H9 (cell line): ENCODE data around the gene TMEM221. TPM values are rescaled to one million over a fixed set of nuclear protein-coding genes. Genes with fewer than 3 reads are reported as not detected.

ENCODE experiments used
- DNase-seq: peaks from one replicate; pipeline ENCODE4 v3.0.0-alpha.2; 2017
- H2AFZ ChIP-seq: one replicate; pipeline ENCODE4 v1.6.1; 2013; ENCODE audit warnings: mild to moderate bottlenecking, low read length, control low read depth, moderate library complexity
- H2AK5ac ChIP-seq: 2 replicates; pipeline ENCODE4 v1.6.1; 2013; ENCODE audit warnings: low read length, control low read depth, mixed read lengths; ENCODE audit not compliant: insufficient read length
- H2BK120ac ChIP-seq: one replicate; pipeline ENCODE4 v1.6.1; 2013; ENCODE audit warnings: low read depth, mild to moderate bottlenecking, low read length, control low read depth, inconsistent platforms; ENCODE audit not compliant: poor library complexity, severe bottlenecking
- H2BK12ac ChIP-seq: 2 replicates; pipeline ENCODE4 v1.6.1; 2013; ENCODE audit warnings: low read length, control low read depth, mixed read lengths, low read depth; ENCODE audit not compliant: insufficient read length
- H2BK15ac ChIP-seq: 2 replicates; pipeline ENCODE4 v1.6.1; 2013; ENCODE audit warnings: low read depth, low read length, control low read depth
- H2BK20ac ChIP-seq: one replicate; pipeline ENCODE4 v1.6.1; 2013; ENCODE audit warnings: low read depth, mild to moderate bottlenecking, low read length, control low read depth, inconsistent platforms; ENCODE audit not compliant: poor library complexity, severe bottlenecking
- H2BK5ac ChIP-seq: 2 replicates; pipeline ENCODE4 v1.6.1; 2013; ENCODE audit warnings: low read length, control low read depth, mixed read lengths; ENCODE audit not compliant: insufficient read length
- H3K14ac ChIP-seq: 2 replicates; pipeline ENCODE4 v1.6.1; 2013; ENCODE audit warnings: low read length, control low read depth; ENCODE audit not compliant: insufficient read depth
- H3K18ac ChIP-seq: 2 replicates; pipeline ENCODE4 v1.6.1; 2013; ENCODE audit warnings: low read depth, mild to moderate bottlenecking, mixed read lengths, low read length, control low read depth; ENCODE audit not compliant: insufficient read length
- H3K23ac ChIP-seq: 2 replicates; pipeline ENCODE4 v1.6.1; 2013; ENCODE audit warnings: low read length, control low read depth, mixed read lengths, low read depth; ENCODE audit not compliant: insufficient read length
- H3K23me2 ChIP-seq: 2 replicates; pipeline ENCODE4 v1.6.1; 2013; ENCODE audit warnings: low read depth, mild to moderate bottlenecking, mixed read lengths, low read length, control low read depth; ENCODE audit not compliant: insufficient read length, poor library complexity, severe bottlenecking
- H3K27ac ChIP-seq: 2 replicates; pipeline ENCODE4 v1.5.1; 2013; ENCODE audit warnings: low read length, control low read depth, mixed read lengths, low read depth; ENCODE audit not compliant: insufficient read length
- H3K27me3 ChIP-seq: 2 replicates; pipeline ENCODE4 v1.6.1; 2013; ENCODE audit warnings: low read length, control low read depth, inconsistent platforms; ENCODE audit not compliant: insufficient read depth
- H3K4ac ChIP-seq: 2 replicates; pipeline ENCODE4 v1.6.1; 2013; ENCODE audit warnings: low read depth, mild to moderate bottlenecking, control low read depth, inconsistent platforms, low read length, moderate library complexity
- H3K4me1 ChIP-seq: 2 replicates; pipeline ENCODE4 v1.6.1; 2013; ENCODE audit warnings: low read length, control low read depth, inconsistent platforms; ENCODE audit not compliant: insufficient read depth
- H3K4me2 ChIP-seq: 2 replicates; pipeline ENCODE4 v1.6.1; 2013; ENCODE audit warnings: low read length, control low read depth, mixed read lengths; ENCODE audit not compliant: insufficient read length, insufficient read depth
- H3K56ac ChIP-seq: 2 replicates; pipeline ENCODE4 v1.6.1; 2013; ENCODE audit warnings: low read depth, mild to moderate bottlenecking, mixed read lengths, low read length, control low read depth; ENCODE audit not compliant: insufficient read length
- H3K79me1 ChIP-seq: 2 replicates; pipeline ENCODE4 v1.6.1; 2013; ENCODE audit warnings: low read depth, mild to moderate bottlenecking, moderate library complexity, low read length, control low read depth, inconsistent platforms; ENCODE audit not compliant: insufficient read depth, poor library complexity, severe bottlenecking
- H3K79me2 ChIP-seq: 2 replicates; pipeline ENCODE4 v1.6.1; 2013; ENCODE audit warnings: low read length, control low read depth, inconsistent platforms; ENCODE audit not compliant: insufficient read depth
- H3K9ac ChIP-seq: 2 replicates; pipeline ENCODE4 v1.6.1; 2013; ENCODE audit warnings: low read length, control low read depth, mixed read lengths; ENCODE audit not compliant: insufficient read length; ENCODE audit errors: extremely low read depth
- H3K9me3 ChIP-seq: one replicate; pipeline ENCODE4 v1.6.1; 2013; ENCODE audit warnings: low read depth, low read length, inconsistent platforms; ENCODE audit not compliant: control insufficient read depth
- H3T11ph ChIP-seq: one replicate; pipeline ENCODE4 v1.6.1; 2013; ENCODE audit warnings: mild to moderate bottlenecking, low read length, control low read depth, inconsistent platforms
- H4K20me1 ChIP-seq: one replicate; pipeline ENCODE4 v1.6.1; 2013; ENCODE audit not compliant: control insufficient read depth, insufficient read length, insufficient read depth
- H4K5ac ChIP-seq: 2 replicates; pipeline ENCODE4 v1.6.1; 2013; ENCODE audit warnings: low read depth, mild to moderate bottlenecking, mixed read lengths, low read length, control low read depth; ENCODE audit not compliant: insufficient read length
- H4K8ac ChIP-seq: replicated peaks from 2 replicates; pipeline ENCODE4 v1.6.1; 2013; ENCODE audit warnings: low read length, control low read depth, mixed read lengths, low read depth; ENCODE audit not compliant: insufficient read length
- H4K91ac ChIP-seq: 2 replicates; pipeline ENCODE4 v1.6.1; 2013; ENCODE audit warnings: low read depth, mild to moderate bottlenecking, moderate library complexity, mixed read lengths, low read length, control low read depth; ENCODE audit not compliant: insufficient read length
- H3K27ac Mint-ChIP-seq, 3 experiments: 2 replicates in 2 of 3; 3 replicates in 1 of 3; pipeline ENCODE4 v1.8.0; 2020 to 2021; ENCODE audit warnings: mixed read lengths in 3 of 3, mild to moderate bottlenecking in 1 of 3, moderate library complexity in 1 of 3
- H3K27me3 Mint-ChIP-seq: 2 replicates; pipeline ENCODE4 v1.8.0; 2021; ENCODE audit warnings: low read depth, mild to moderate bottlenecking, moderate library complexity, mixed read lengths
- H3K36me3 Mint-ChIP-seq, 3 experiments: 2 replicates in 2 of 3; 3 replicates in 1 of 3; pipeline ENCODE4 v1.8.0; 2020 to 2021; ENCODE audit warnings: low read depth in 3 of 3, mixed read lengths in 3 of 3; ENCODE audit not compliant: insufficient read depth in 1 of 3
- H3K4me1 Mint-ChIP-seq, 2 experiments: 2 replicates each; pipeline ENCODE4 v1.8.0; 2020; ENCODE audit warnings: mixed read lengths in 2 of 2
- H3K4me3 Mint-ChIP-seq, 2 experiments: 2 replicates in 1 of 2; 3 replicates in 1 of 2; pipeline ENCODE4 v1.8.0; 2020 to 2021; ENCODE audit warnings: mild to moderate bottlenecking in 2 of 2, mixed read lengths in 2 of 2, moderate library complexity in 1 of 2
- H3K9me3 Mint-ChIP-seq, 2 experiments: 2 replicates in 1 of 2; 3 replicates in 1 of 2; pipeline ENCODE4 v1.8.0; 2020; ENCODE audit warnings: mild to moderate bottlenecking in 2 of 2, mixed read lengths in 2 of 2, moderate library complexity in 1 of 2
- WGBS: extraction: QIAGEN DNeasy Blood & Tissue Kit; methylation state at CpG from one replicate; pipeline ENCODE4 v1.1.7; 2013; ENCODE audit warnings: missing lambda C conversion rate, low lambda C conversion rate, mixed read lengths; ENCODE audit not compliant: insufficient read length; ENCODE audit errors: extremely low coverage; 5-methylcytosine and 5-hydroxymethylcytosine counted together
- total RNA-seq: library from RNA; stranded (reverse); gene quantifications from 2 replicates; pipeline ENCODE4 v1.2.1, GENCODE V29; 2021
- TF ChIP-seq, protein P1 (sequence below): fragments of 200-600 bp; sonication (generic); conservative IDR thresholded peaks from 3 replicates; pipeline ENCODE4 v1.8.0; 2021; ENCODE audit warnings: antibody characterized with exemption, mild to moderate bottlenecking

The TMEM221 gene
- total RNA-seq, 1 experiment from 2014 or later: 1.4 TPM

- Histone ChIP-seq H3K79me1 (no peaks in the 10 kb centered on the region), H3K23ac (no peak overlapping the region), H3T11ph (no peak overlapping the region), H3K4me2 (no peak overlapping the region), H3K9me3 (no peaks in the 10 kb centered on the region), H2BK5ac (no peak overlapping the region), H3K23me2 (no peaks in the 10 kb centered on the region), H3K4ac (no peak overlapping the region), H2BK15ac (no peak overlapping the region), H3K14ac (no peak overlapping the region), H3K9ac (no peak overlapping the region), H4K5ac (no peak overlapping the region), H2AK5ac (no peak overlapping the region), H2BK20ac (no peak overlapping the region), H4K91ac (no peak overlapping the region), H3K4me1 (no peaks in the 10 kb centered on the region), H2AFZ (no peak overlapping the region), H3K79me2 (no peaks in the 10 kb centered on the region), H4K20me1 (no peaks in the 10 kb centered on the region), H3K18ac (no peak overlapping the region), H3K27me3 (no peaks in the 10 kb centered on the region), H3K56ac (no peak overlapping the region), H2BK12ac (no peak overlapping the region), H2BK120ac (no peak overlapping the region), H3K27ac (no peak overlapping the region), H4K8ac (no peak overlapping the region)
- no peak overlapping the region for H3K4me3 Mint-ChIP-seq
- no peak overlapping the region for H3K27ac Mint-ChIP-seq
- peaks cover 1% of the 10 kb centered on the region; the same call in 1 of the 2 replicates for H3K27me3 Mint-ChIP-seq
- TF ChIP-seq, protein P1, sequence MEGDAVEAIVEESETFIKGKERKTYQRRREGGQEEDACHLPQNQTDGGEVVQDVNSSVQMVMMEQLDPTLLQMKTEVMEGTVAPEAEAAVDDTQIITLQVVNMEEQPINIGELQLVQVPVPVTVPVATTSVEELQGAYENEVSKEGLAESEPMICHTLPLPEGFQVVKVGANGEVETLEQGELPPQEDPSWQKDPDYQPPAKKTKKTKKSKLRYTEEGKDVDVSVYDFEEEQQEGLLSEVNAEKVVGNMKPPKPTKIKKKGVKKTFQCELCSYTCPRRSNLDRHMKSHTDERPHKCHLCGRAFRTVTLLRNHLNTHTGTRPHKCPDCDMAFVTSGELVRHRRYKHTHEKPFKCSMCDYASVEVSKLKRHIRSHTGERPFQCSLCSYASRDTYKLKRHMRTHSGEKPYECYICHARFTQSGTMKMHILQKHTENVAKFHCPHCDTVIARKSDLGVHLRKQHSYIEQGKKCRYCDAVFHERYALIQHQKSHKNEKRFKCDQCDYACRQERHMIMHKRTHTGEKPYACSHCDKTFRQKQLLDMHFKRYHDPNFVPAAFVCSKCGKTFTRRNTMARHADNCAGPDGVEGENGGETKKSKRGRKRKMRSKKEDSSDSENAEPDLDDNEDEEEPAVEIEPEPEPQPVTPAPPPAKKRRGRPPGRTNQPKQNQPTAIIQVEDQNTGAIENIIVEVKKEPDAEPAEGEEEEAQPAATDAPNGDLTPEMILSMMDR: no peak
- WGBS: no CpG with 5 or more reads among the region's 7 CpGs
- no peaks in the 10 kb centered on the region for H3K4me1 Mint-ChIP-seq
- peaks cover 0 to 6% (median 0%) of the 10 kb centered on the region in 3 experiments; a peak in 1 of 7 replicates for H3K36me3 Mint-ChIP-seq
- no peak for DNase-seq
- no peaks in the 10 kb centered on the region for H3K9me3 Mint-ChIP-seq
These were observed 13.2 kb downstream of the TMEM221 start for GRCh38 chr19:17435218-17435617.
